Mesothelial cell of epicardium (in vitro differentiated cells): ENCODE data around the gene ZFAND2A. TPM values are rescaled to one million over a fixed set of nuclear protein-coding genes. Genes with fewer than 3 reads are reported as not detected.
"Not testable (repeated sequence)": the region's sequence is repeated elsewhere in the genome, so short reads cannot be mapped to it uniquely, and the experiment has no call there.

Source experiments
- DNase-seq, 2 experiments: peaks; one replicate each; pipeline ENCODE4 v3.0.0; 2021; ENCODE audit warnings: low spot score in 2 of 2; ENCODE audit not compliant: unreplicated experiment in 2 of 2
- H3K27ac Mint-ChIP-seq: 2 replicates; pipeline ENCODE4 v1.8.0; 2021; ENCODE audit warnings: mixed read lengths
- H3K27me3 Mint-ChIP-seq: 2 replicates; pipeline ENCODE4 v1.8.0; 2021; ENCODE audit warnings: low read depth, mixed read lengths
- H3K36me3 Mint-ChIP-seq: 2 replicates; pipeline ENCODE4 v1.8.0; 2021; ENCODE audit warnings: mixed read lengths
- H3K4me1 Mint-ChIP-seq: 2 replicates; pipeline ENCODE4 v1.8.0; 2021; ENCODE audit warnings: mixed read lengths
- H3K4me3 Mint-ChIP-seq: 2 replicates; pipeline ENCODE4 v1.8.0; 2021; ENCODE audit warnings: mild to moderate bottlenecking, moderate library complexity, mixed read lengths
- H3K9me3 Mint-ChIP-seq: 2 replicates; pipeline ENCODE4 v1.8.0; 2021; ENCODE audit warnings: mixed read lengths
- total RNA-seq: library from RNA; stranded (reverse); gene quantifications from 3 replicates; pipeline ENCODE4 v1.2.1, GENCODE V29; 2021
- TF ChIP-seq, protein P1 (sequence below): fragments of 200-600 bp; sonication (generic); IDR thresholded peaks from one replicate; pipeline ENCODE4 v1.5.0; 2021; ENCODE audit warnings: antibody characterized with exemption; ENCODE audit not compliant: unreplicated experiment

Gene ZFAND2A
- total RNA-seq, 1 donor from 2014 or later, result 16.3 TPM

DNA sequence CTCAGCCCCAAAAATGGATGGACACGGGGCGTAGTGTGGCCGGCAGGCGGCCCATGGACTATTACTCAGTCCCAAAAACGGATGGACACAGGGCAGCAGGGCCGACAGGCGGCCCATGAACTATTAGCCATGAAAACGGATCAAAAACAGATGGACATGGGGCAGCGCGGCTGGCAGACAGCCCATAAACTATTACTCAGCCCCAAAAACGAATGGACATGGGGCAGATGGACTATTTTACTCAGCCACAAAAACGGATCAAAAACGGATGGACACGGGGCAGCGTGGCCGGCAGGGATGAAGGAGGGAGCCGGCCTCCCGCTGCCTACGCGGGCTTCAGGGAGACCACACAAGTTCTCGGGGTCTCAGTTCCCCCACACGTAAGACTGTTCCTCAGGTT is 39.2 kb downstream of the ZFAND2A start:
- Mint-ChIP-seq H3K4me1 (no peaks in the 10 kb centered on the region), H3K4me3 (no peak overlapping the region), H3K36me3 (peaks cover 15% of the 10 kb centered on the region), H3K27ac (no peak overlapping the region), H3K9me3 (no peaks in the 10 kb centered on the region), H3K27me3 (no peaks in the 10 kb centered on the region)
- TF ChIP-seq, protein P1, sequence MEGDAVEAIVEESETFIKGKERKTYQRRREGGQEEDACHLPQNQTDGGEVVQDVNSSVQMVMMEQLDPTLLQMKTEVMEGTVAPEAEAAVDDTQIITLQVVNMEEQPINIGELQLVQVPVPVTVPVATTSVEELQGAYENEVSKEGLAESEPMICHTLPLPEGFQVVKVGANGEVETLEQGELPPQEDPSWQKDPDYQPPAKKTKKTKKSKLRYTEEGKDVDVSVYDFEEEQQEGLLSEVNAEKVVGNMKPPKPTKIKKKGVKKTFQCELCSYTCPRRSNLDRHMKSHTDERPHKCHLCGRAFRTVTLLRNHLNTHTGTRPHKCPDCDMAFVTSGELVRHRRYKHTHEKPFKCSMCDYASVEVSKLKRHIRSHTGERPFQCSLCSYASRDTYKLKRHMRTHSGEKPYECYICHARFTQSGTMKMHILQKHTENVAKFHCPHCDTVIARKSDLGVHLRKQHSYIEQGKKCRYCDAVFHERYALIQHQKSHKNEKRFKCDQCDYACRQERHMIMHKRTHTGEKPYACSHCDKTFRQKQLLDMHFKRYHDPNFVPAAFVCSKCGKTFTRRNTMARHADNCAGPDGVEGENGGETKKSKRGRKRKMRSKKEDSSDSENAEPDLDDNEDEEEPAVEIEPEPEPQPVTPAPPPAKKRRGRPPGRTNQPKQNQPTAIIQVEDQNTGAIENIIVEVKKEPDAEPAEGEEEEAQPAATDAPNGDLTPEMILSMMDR, result no peak
- no peak for DNase-seq

DNA sequence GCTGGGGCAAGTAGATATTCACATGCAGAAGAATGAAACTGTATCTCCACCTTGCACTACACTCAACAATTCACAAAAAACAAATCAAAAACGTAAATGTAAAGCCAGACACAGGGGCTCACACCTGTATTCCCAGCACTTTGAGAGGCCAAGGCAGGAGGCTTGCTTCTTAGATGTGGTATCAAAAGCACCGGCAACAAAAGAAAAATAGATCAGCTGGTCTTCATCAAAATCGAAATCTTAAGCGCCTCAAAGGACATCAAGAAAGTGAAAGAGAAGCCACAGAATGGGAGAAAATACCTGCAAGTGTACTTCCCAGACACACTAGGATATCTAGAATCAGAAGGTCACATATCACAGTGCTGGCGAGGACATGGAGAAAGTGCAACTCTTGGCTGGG is 40.8 kb downstream of the ZFAND2A start:
- no peaks in the 10 kb centered on the region for H3K27me3 Mint-ChIP-seq
- no peak for DNase-seq
- H3K36me3 Mint-ChIP-seq, result peaks cover 7% of the 10 kb centered on the region
- H3K27ac Mint-ChIP-seq, result no peak overlapping the region
- H3K9me3 Mint-ChIP-seq, result no peaks in the 10 kb centered on the region
- H3K4me1 Mint-ChIP-seq, result no peaks in the 10 kb centered on the region
- H3K4me3 Mint-ChIP-seq, result no peak overlapping the region
- TF ChIP-seq, protein P1, result no peak

DNA sequence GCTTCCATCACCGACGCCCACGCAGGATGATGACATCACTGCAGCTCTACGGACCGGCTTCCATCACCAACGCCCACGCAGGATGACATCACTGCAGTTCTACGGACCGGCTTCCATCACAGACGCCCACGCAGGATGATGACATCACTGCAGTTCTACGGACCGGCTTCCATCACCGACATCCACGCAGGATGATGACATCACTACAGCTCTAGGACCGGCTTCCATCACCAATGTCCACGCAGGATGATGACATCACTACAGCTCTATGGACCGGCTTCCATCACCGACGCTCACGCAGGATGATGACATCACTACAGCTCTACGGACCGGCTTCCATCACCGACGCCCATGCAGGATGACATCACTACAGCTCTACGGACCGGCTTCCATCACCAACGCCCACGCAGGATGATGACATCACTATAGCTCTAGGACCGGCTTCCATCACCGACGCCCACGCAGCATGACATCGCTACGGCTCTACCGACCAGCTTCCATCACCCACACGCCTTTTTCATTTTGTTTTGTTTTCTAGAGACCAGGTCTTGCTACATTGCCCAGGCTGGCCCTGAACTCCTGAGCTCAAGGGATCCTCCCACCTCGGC is 42.6 kb downstream of the ZFAND2A start:
- peaks cover 7% of the 10 kb centered on the region for H3K36me3 Mint-ChIP-seq
- no peak overlapping the region for H3K4me3 Mint-ChIP-seq
- no peaks in the 10 kb centered on the region for H3K27me3 Mint-ChIP-seq
- H3K4me1 Mint-ChIP-seq, result no peaks in the 10 kb centered on the region
- H3K9me3 Mint-ChIP-seq, result no peaks in the 10 kb centered on the region
- H3K27ac Mint-ChIP-seq, result no peak overlapping the region
- no peak for DNase-seq
- TF ChIP-seq, protein P1, result no peak

DNA sequence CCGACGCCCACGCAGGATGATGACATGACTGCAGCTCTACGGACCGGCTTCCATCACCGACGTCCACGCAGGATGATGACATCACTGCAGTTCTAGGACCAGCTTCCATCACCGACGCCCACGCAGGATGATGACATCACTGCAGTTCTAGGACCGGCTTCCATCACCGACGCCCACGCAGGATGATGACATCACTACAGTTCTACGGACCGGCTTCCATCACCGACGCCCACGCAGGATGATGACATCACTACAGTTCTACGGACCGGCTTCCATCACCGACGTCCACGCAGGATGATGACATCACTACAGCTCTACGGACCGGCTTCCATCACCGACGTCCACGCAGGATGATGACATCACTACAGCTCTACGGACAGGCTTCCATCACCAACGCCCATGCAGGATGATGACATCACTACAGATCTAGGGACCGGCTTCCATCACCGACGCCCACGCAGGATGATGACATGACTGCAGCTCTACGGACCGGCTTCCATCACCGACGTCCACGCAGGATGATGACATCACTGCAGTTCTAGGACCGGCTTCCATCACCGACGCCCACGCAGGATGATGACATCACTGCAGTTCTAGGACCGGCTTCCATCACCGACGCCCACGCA is 43.5 kb downstream of the ZFAND2A start:
- H3K4me3 Mint-ChIP-seq, H3K36me3 Mint-ChIP-seq, H3K4me1 Mint-ChIP-seq, H3K9me3 Mint-ChIP-seq, H3K27ac Mint-ChIP-seq, H3K27me3 Mint-ChIP-seq, DNase-seq: not testable (repeated sequence)

DNA sequence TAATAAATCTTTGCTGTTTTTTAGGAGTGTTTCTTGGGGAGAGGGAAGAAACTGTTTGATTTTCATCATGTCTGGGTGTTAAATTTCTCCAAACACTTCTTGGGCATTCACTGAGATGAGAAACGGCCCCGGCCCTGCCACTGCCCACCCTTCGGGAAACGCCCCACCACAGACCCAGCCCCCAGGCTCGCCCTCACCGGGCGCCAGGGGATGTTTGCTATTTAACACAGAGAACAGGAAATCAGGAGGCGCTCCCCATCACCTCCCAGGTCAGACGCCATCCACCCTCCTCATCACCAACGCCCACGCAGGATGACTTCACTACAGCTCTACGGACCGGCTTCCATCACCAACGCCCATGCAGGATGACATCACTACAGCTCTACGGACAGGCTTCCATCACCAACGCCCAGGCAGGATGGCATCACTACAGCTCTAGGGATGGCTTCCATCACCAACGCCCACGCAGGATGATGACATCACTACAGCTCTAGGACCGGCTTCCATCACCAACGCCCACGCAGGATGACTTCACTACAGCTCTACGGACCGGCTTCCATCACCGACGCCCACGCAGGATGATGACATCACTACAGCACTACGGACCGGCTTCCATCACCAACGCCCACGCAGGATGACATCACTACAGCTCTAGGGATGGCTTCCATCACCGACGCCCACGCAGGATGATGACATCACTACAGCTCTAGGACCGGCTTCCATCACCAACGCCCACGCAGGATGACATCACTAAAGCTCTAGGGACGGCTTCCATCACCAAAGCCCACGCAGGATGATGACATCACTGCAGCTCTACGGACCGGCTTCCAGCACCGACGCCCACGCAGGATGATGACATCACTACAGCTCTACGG is 44.6 kb downstream of the ZFAND2A start:
- DNase-seq, H3K9me3 Mint-ChIP-seq, H3K4me1 Mint-ChIP-seq, H3K27me3 Mint-ChIP-seq, H3K36me3 Mint-ChIP-seq, H3K27ac Mint-ChIP-seq, H3K4me3 Mint-ChIP-seq: not testable (repeated sequence)

DNA sequence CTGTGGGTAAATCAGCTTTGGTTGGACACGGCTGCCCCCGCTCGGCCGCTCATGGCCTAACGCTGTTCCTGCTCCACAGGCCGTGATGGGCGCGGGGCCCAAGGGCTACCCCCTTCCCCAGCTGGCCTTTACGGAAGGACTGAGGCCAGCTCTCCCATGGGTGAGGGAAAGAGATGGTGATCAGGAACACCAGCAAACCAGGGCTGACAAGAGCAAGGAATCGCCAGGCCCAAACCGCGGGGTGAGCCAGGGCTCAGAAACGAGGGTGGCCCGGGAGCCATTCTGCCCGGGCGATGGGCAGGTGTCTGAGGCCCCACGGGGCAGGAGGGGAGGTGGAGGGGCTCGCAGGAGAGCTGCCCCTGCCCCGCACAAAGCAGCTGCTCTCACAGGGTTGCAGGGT is 45.5 kb downstream of the ZFAND2A start:
- TF ChIP-seq, protein P1, result no peak
- Mint-ChIP-seq H3K4me1 (no peaks in the 10 kb centered on the region), H3K36me3 (peaks cover 7% of the 10 kb centered on the region), H3K27ac (no peak overlapping the region), H3K9me3 (no peaks in the 10 kb centered on the region), H3K27me3 (no peaks in the 10 kb centered on the region), H3K4me3 (no peak overlapping the region)
- no peak for DNase-seq
